GM12864 (cell line): ENCODE results near the gene SEMA4B.

ENCODE experiments used
- DNase-seq: peaks from one replicate; pipeline ENCODE4 v3.0.0-alpha.2; 2011; ENCODE audit warnings: low read depth
- H3K4me3 ChIP-seq: 2 replicates; pipeline ENCODE4 v1.5.1; 2011; ENCODE audit warnings: mild to moderate bottlenecking, low read depth, low read length, control low read depth
- CTCF ChIP-seq: IDR thresholded peaks from 2 replicates; pipeline ENCODE4 v1.5.1; 2011; ENCODE audit warnings: low read depth, mild to moderate bottlenecking, moderate library complexity, low read length, control low read depth, inconsistent platforms; ENCODE audit errors: missing control alignments

Gene SEMA4B

GRCh38 chr15:90213122-90213817 lies 12.1 kb downstream of the SEMA4B start:
- DNase-seq: no peak
- H3K4me3 ChIP-seq: no peak overlapping the region
- TF ChIP-seq CTCF: no peak

- no peak for TF ChIP-seq CTCF
- DNase-seq: no peak
- no peak overlapping the region for H3K4me3 ChIP-seq
Observed at GRCh38 chr15:90213818-90214204, 12.7 kb downstream of the SEMA4B start.

- TF ChIP-seq CTCF: peak; percentile 4
- no peak overlapping the region for H3K4me3 ChIP-seq
- DNase-seq: no peak
Observed at GRCh38 chr15:90214553-90215196, 13.5 kb downstream of the SEMA4B start.

GRCh38 chr15:90217671-90218394 lies 16.7 kb downstream of the SEMA4B start:
- no peak for TF ChIP-seq CTCF
- DNase-seq: no peak

GRCh38 chr15:90219421-90220141 lies 18.5 kb downstream of the SEMA4B start:
- no peak overlapping the region for H3K4me3 ChIP-seq
- DNase-seq: no peak
- peak; percentile 83 for TF ChIP-seq CTCF

More at GRCh38 chr15:90217671-90218394, 16.7 kb downstream of the SEMA4B start:
- H3K4me3 ChIP-seq: no peak overlapping the region

GRCh38 chr15:90221246-90221900 lies 20.2 kb downstream of the SEMA4B start:
- peak; percentile 88 for TF ChIP-seq CTCF
- H3K4me3 ChIP-seq: no peak overlapping the region
- DNase-seq: no peak
